AG04449 (cell line): ENCODE results near the gene GRID1.

Experiments used
- CTCF ChIA-PET: fragments of 350-600 bp; formaldehyde crosslinking; extraction: SDS; loops from one replicate; lab custom pipeline; 2021; ENCODE audit warnings: antibody characterized with exemption; lab: Yijun Ruan, JAX
- POLR2A ChIA-PET: fragments of 400-600, 350-600 bp; formaldehyde crosslinking; extraction: SDS; loops from one replicate; lab custom pipeline; 2020; ENCODE audit warnings: antibody characterized with exemption, inconsistent platforms; lab: Yijun Ruan, JAX
- DNase-seq: peaks from one replicate; pipeline ENCODE4 v3.0.0-alpha.2; 2010; ENCODE audit warnings: low read depth, low spot score
- H3K4me3 ChIP-seq: 2 replicates; pipeline ENCODE4 v1.5.1; 2011; ENCODE audit warnings: low read depth, mild to moderate bottlenecking, control low read depth, low read length
- CTCF ChIP-seq: IDR thresholded peaks from one replicate; pipeline ENCODE4 v1.5.1; 2011; ENCODE audit warnings: mild to moderate bottlenecking, moderate library complexity, low read length, control low read depth, inconsistent platforms; ENCODE audit not compliant: insufficient read depth; ENCODE audit errors: missing control alignments

The GRID1 gene

GRCh38 chr10:86368987-86369386 lies 2.4 kb upstream of the GRID1 start:
- H3K4me3 ChIP-seq, result no peak overlapping the region
- CTCF ChIA-PET, result no interaction called here
- TF ChIP-seq CTCF, result no peak
- no peak for DNase-seq
- POLR2A ChIA-PET, result no interaction called here

- no peak overlapping the region for H3K4me3 ChIP-seq
- ChIA-PET CTCF (interaction anchor here (0.8 to 1.5 kb wide), 2 partner anchors 8 to 1830 kb away, joined by 3 to 5 read pairs; no protein-coding TSS in a partner anchor), POLR2A (no interaction called here)
- no peak for TF ChIP-seq CTCF
- DNase-seq, result no peak
Observed at GRCh38 chr10:86368046-86368445, 1.5 kb upstream of the GRID1 start.

GRCh38 chr10:86367152-86367951 lies 757 bp upstream of the GRID1 start:
- POLR2A ChIA-PET, result no interaction called here
- no peak for TF ChIP-seq CTCF
- no peak for DNase-seq
- H3K4me3 ChIP-seq, result no peak overlapping the region; the same call in 1 of the 2 replicates
- CTCF ChIA-PET, result interaction anchor here (0.8 to 1.5 kb wide), 2 partner anchors 9 to 1829 kb away, joined by 3 to 5 read pairs; no protein-coding TSS in a partner anchor

GRCh38 chr10:86366902-86367151 lies 232 bp upstream of the GRID1 start:
- POLR2A ChIA-PET, result no interaction called here
- no peak for TF ChIP-seq CTCF
- CTCF ChIA-PET, result no interaction called here

GRCh38 chr10:86365346-86366032 lies 1.1 kb downstream of the GRID1 start:
- CTCF ChIA-PET, result interaction anchor here (1.4 kb wide), 1 partner anchor 16 kb away, joined by 4 read pairs; no protein-coding TSS in a partner anchor
- TF ChIP-seq CTCF, result no peak

More at GRCh38 chr10:86366902-86367151, 232 bp upstream of the GRID1 start:
- no peak overlapping the region; the same call in 1 of the 2 replicates for H3K4me3 ChIP-seq
- DNase-seq, result no peak

GRCh38 chr10:86364491-86365345 lies 1.9 kb downstream of the GRID1 start:
- POLR2A ChIA-PET, result no interaction called here
- no peak for DNase-seq
- H3K4me3 ChIP-seq, result no peak overlapping the region
- CTCF ChIA-PET, result interaction anchor here (0.7 to 1.4 kb wide), 2 partner anchors 10 to 15 kb away, joined by 3 to 4 read pairs; no protein-coding TSS in a partner anchor
- no peak for TF ChIP-seq CTCF

More at GRCh38 chr10:86365346-86366032, 1.1 kb downstream of the GRID1 start:
- no peak for DNase-seq
- POLR2A ChIA-PET, result no interaction called here
- no peak overlapping the region; the same call in 1 of the 2 replicates for H3K4me3 ChIP-seq
